HG03159 (cell line): Measurements from ENCODE around the gene RASSF7.

Experiments used
- ATAC-seq: cut with Tn5 transposase; IDR thresholded peaks from one replicate; pipeline ENCODE4 v1.9.1; 2021; ENCODE audit warnings: mild to moderate bottlenecking, moderate library complexity; ENCODE audit not compliant: unreplicated experiment

Gene RASSF7

GRCh38 chr11:550746-551085 lies 10.1 kb upstream of the RASSF7 start:
- ATAC-seq, result no peak

- no peak for ATAC-seq
Measured at GRCh38 chr11:551131-551530, 9.6 kb upstream of the RASSF7 start.

- ATAC-seq, result no peak
Measured at GRCh38 chr11:551596-551995, 9.2 kb upstream of the RASSF7 start.

GRCh38 chr11:553083-553987 lies 7.4 kb upstream of the RASSF7 start:
- ATAC-seq, result no peak

GRCh38 chr11:553988-554340 lies 6.8 kb upstream of the RASSF7 start:
- ATAC-seq, result no peak

- no peak for ATAC-seq
Measured at GRCh38 chr11:554428-555226, 6.1 kb upstream of the RASSF7 start.

GRCh38 chr11:555227-555779 lies 5.5 kb upstream of the RASSF7 start:
- no peak for ATAC-seq

- no peak for ATAC-seq
Measured at GRCh38 chr11:555780-556661, 4.7 kb upstream of the RASSF7 start.

GRCh38 chr11:556662-557256 lies 4.0 kb upstream of the RASSF7 start:
- no peak for ATAC-seq

GRCh38 chr11:557328-558132 lies 3.2 kb upstream of the RASSF7 start:
- ATAC-seq, result no peak

- ATAC-seq, result no peak
Measured at GRCh38 chr11:558503-558902, 2.3 kb upstream of the RASSF7 start.

- ATAC-seq, result no peak
Measured at GRCh38 chr11:559020-559620, 1.6 kb upstream of the RASSF7 start.

- ATAC-seq, result no peak
Measured at GRCh38 chr11:559712-560304, 962 bp upstream of the RASSF7 start.

GRCh38 chr11:561148-562003 lies 606 bp downstream of the RASSF7 start:
- peak; percentile 26 for ATAC-seq

- no peak for ATAC-seq
Measured at GRCh38 chr11:562046-562645, 1.4 kb downstream of the RASSF7 start.

GRCh38 chr11:563066-563811 lies 2.5 kb downstream of the RASSF7 start:
- ATAC-seq, result no peak
